Kasumi-1 (cell line): ENCODE data around the gene CCL20.
"Not testable (repeated sequence)": the region's sequence is repeated elsewhere in the genome, so short reads cannot be mapped to it uniquely, and the experiment has no call there.

Experiments used
- DNase-seq, 2 experiments: peaks; one replicate each; lab custom pipeline; 2025; lab: John Stamatoyannopoulos, UW

Gene CCL20, protein sequence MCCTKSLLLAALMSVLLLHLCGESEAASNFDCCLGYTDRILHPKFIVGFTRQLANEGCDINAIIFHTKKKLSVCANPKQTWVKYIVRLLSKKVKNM

DNA sequence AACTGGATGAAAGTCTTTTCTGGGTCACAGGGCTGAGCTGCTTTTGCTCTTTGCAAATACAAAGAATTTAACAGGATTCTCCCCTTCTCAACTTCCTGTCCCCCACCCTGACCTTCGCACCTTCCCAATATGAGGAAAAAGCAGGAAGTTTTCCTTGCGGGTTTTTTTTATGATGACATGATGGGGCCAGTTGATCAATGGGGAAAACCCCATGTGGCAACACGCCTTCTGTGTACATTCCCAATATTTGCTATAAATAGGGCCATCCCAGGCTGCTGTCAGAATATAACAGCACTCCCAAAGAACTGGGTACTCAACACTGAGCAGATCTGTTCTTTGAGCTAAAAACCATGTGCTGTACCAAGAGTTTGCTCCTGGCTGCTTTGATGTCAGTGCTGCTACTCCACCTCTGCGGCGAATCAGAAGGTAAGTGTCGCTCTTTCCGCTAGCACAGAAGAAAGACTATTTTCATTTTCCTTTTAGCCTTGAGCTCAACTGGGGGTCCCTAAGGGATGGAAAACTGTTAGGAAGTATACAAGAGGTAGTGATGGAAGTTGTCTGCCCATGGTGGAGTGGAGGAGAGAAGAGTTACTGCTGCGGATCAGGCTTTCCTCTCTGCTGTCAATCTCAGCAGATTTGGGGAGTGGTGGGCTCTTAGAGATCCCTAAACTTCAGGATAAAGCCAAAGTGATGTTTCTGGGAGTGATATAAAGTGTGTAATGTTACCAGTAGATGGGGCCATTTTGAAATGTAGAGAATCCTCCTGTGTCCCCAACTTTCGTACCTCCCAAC is at the start of gene CCL20:
Gene CCL20, plus strand, starts transcription at position 281 of the 792 bp plus-strand sequence. Its CDS starts 70 bp downstream, at position 351.
- no peak for DNase-seq

DNA sequence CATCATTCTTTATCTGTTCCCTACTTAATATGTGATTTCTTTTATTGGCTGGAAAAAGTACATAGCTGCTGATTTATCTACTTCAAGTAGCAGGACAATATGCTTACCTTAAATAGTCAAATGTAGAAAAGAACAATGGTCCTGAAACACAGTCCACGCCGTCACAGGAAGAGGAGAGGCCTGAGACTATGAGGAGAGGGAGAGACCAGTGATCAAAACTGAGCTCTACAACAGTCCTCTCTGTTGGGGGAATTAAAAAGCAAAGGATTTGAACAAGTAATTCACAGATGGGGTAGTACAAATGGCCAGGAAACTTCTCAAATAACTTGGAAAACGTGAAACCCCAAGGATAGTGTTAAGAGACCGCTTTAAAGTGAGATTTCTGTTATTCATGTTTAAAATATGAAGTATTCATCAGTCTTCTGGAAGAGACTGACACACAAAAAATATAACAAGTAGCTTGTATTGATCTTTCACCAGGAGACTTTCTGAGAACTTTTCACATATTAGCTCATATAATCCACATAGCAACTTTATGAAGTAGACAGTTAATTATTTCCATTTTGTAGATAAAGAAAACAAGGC is 47.8 kb upstream of the CCL20 start:
- DNase-seq = no peak

DNA sequence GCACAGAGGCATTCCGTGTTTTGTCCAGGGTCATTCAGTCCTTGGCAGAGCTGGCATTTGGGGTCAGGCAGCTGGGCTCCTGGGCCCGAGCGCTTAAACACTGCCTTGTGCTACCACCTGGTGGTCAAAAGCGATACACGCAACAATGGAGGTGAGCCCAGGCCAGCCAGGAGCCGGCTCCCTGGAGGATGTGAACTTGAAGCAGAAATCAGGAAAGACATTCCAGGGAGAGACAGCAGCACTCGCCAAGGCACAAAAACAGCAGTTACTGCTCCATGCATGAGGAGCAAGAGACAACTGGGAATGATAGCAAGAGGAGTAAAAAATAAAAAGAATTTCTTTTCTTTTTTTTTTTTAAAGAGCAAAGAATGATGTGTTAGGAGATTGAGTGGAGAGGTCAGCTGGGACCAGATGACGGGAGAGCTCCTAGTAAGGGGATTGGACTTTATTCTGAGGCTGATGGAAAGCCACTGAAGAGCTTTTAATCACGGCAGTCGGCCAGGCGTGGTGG is 47.2 kb upstream of the CCL20 start:
- peak; percentile 7 to 17 for DNase-seq

DNA sequence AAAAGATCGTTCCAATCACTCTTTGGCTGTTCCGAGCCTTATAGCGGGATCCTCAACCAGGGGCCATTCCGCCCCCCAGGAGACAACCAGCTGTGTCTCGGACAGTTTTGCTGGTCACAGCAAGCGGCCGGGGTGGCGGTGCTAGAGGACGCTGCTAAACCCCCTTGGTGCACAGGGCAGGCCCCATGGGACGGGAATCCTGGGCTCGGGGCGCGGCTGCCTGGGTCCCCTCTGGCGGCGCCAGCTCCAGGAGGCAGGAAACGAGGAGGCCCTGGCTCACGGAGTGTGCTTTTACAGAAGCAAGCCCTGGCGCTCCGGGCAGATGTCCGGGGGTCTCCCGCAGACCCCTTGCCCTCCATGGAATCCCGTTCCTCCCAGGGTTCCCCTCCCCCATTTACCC is 45.8 kb upstream of the CCL20 start:
- DNase-seq = no peak

DNA sequence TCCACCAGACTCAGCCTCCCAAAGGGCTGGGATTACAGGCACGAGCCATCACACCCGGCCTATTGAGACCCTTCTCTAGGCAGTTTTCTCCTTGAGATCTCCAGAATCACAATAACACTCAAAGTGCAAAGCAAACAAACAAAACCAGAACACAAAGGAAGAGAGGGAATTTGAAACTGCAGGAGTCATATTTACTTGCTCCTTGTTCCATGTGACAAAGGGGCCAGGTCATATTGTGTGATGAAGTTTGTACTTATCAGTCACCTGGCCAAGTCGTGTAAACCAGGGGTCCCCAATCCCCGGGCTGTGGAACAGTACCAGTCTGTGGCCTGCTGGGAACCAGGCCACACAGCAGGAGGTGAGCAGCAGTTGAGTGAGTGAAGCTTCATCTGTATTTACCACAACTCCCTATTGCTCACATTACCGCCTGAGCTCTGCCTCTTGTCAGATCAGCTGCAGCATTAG is 41.4 kb upstream of the CCL20 start:
- no peak for DNase-seq

DNA sequence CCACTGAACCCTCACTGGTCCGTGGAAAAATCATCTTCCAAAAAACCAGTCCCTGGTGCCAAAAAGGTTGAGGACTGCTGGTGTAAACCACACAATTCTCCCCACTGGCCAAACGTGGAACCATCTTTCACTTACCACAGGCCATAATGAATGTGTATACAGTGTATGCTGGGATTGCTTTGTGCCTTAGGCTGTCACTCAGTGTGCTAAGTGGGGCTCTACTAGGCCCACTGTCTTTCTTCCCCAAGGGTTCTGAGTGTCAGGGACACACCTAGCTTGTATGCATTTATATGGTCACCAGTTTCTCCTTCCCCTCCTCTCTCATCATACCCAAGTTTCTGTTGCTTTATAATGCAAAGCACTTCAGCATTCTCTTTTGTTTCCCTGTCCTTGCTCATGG is 40.7 kb upstream of the CCL20 start:
- DNase-seq = no peak

DNA sequence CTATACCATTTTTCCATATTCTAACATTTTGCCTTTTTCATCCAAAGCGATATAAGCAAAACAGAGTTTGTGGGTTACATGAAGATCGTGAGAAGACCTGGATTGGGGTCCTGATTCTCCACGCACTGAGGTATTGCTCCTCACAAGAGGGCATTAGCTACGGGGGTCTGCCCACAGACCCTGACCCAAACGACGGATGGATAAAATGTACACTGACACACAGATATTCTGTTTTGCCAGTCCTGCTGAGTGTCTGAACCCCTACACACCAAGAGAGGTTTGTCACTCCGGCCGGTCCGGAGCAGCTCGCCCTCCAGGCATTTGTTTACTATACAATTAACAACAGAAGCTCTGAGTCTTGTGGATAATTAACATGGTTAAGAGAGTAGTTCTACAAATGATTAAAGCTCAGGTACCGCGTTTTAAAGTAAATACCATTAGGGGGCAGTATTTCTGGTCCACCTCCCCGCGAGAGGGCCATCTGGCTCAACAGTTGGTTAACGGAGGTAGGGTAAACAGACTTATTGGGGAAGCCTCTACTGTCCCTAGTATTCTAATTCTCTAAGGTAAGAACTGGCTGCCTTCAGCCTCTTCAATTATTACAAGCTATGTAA is 39.5 kb upstream of the CCL20 start:
- no peak for DNase-seq

DNA sequence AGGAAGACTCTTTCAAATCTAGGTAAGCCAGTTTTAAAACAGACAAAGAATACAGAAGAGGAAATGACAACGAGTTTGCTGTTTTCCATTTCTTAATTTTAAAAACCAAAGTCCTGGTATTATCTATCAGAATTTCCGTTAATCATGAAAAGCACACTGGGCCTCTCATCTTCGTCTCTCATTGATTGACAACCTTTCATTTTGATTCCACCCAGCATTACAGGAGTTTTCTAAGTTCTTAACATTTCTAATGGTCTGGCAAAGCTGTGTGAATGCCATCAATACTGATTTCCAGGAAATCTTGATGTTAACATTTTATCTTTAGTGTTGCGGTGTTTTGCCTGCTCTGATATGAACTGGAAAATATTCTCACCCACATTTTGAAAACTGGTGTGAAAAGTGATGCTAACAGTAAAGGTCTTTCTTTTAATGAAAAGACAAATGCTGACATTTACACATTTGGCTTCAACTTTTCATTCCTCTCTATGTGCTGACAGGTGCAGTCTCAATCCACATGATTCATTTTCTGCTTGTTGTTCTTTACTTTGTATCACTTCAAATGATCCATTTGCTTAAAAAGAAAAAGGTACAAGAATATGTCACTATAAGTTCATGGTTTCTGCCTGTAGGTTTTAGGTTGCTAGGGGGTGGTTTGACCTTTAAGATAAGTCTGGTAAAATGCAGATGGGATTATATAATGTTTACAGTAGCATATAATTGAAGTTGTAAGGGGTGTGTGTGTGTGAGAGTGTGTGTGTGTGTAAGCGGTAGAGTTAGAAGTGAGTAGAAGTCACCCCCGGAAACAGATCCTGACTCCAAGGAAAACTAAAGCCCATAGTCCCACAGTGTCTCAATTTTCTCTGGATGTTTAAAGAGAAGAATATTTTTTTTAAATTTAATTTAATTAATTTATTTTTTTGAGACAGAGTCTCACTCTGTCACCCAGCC is 38.5 kb upstream of the CCL20 start:
- no peak for DNase-seq

DNA sequence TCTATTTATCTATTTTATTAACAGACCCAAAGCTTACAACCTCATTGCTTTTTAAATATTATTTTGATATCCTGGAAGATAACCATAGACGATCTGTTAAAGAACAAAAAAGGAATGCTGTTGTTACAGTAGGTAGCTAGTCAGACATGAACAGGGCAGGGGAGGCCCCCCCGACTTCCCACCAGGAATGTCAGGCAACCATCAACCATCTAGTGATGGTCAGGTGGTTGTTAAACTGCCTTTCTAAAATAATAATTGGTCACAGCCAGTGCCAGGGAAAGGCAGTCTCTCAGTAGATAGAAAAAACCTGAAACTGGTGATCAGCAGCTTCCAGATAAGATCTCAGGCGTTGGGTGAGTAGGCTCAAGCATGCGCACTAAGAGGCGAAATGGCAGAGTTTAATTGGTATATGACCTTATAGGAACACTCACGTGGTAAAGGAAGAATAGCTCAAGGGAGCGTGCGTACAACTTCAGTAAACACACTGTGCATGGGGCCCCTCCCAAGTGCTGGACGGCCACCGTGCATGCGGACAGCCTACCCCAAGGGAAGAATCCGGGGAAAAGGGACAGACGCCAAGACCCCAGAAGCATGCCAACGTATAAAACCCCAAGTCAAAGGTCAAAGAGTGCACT is 32.5 kb upstream of the CCL20 start:
- DNase-seq = no peak

DNA sequence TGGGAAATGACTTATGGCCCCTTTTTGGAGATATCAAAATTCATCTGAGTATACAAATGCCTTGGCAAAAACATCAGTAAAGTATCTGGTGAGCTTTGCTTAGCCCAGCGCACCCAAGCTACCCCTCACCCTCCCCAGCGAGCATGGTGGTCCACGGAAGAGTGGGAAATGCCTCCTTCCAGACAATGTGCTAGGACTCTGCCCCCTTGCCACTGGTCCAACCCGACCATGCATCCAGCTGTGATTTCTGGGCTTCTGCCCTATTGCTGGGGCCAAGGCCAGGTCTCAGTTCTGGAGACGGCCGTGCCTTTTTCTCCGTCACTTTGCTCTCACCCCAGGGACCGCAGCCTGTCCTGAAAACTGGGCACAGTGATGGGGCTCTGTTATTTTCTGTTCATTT is 31.8 kb upstream of the CCL20 start:
- no peak for DNase-seq

DNA sequence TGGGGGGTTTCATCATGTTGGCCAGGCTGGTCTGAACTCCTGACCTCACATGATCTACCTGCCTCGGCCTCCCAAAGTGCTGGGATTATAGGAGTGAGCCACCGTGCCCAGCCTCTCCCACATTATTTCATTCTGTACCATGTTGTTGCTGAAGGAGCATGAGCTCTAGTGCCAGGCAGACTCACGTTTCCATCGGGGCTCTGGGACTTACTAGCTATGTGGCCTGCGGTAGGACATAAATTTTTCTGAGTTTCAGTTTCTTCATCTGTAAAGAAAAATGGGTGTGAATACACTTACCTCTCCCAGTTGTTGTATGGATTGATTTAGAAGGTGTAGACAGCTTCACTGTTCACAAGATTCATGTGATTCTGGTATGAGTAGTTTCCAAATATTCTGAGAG is 30.8 kb upstream of the CCL20 start:
- no peak for DNase-seq

DNA sequence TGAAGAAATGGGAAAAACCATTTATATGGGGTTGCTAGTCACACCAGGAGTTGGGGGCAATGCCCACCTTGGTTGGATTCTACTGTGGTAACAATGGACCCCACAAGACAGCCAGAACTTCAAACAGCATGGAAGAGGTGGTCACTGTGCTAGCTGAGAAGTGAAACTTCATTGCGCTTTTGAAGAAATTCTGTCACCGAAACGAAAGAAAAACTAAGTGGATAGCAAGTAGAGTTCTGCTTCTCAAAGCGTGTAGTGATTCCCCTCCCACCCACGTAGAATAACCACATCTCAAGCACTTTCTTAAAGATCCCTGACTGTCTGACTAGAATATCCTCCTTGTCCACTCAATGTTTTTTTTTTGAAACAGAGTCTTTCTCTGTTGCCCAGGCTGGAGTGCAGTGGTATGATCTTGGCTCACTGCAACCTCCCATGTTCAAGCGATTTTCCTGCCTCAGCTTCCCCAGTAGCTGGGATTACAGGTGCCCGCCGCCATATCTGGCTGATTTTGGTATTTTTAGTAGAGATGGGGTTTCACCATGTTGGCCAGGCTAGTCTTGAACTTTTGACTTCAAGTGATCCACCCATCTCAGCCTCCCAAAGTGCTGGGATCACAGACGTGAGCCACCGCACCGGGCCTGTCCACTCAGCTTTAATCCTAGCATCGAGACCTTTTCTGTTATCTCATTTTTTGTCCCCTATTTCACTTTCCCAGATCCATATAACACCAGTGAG is 30.1 kb upstream of the CCL20 start:
- DNase-seq = no peak

DNA sequence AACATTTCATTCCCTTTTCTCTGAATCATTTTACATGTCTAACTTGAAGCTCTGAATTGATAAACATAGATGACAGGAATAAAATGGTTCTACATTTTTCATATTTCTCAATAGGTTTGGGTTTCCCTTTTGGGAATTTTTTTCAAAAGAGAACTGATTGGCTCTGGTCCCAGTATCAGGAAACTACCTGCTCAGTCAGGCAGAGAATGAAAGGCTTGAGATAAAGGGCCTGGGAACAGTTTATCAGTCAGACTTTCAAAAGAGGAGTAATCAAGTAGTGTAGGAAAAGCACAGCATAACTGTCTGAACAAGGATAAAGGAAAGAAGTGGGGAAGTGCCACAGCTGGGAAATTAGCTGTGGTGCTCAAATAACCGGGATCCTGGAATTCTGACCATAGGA is 28.3 kb upstream of the CCL20 start:
- no peak for DNase-seq

DNA sequence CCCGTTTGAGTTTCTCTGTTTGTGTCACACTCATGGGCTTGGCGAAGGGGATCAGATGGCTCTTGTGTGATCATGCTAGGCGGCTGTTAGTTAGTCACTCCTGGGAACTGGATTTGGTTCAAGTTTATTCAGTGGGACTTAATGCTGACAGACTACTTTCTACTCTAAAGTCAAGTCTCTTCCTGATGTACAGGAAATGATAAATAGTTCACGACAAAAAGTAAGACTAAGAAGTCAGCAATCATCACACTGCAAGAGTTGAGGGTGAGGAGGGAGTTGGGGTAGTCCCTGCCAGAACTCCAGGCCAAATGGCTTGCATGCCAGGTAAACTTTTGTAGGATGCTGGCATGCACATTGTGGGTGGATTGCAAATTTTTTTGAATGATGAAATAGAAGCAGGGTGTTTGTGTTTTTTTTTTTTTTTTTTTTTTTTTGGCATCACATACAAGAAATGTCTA is 25.1 kb upstream of the CCL20 start:
- no peak for DNase-seq

DNA sequence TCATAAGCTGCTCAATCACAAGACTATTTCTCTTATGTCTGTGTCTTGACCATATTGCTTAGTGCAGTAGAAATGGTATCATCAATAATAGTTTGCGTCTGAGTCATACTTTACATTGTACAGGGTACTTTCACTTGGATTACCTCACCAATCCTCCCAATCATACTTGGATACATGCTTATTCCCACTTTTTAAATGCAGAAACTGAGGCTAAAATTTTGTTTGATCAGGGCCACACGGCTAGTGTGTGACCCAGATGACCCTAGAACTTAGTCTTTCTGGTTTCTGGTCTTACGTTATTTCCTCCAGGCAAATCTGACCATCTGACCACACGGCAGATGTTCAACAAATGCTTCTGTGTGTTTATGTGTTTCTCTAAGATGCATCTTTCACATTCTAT is 23.8 kb upstream of the CCL20 start:
- DNase-seq = no peak

DNA sequence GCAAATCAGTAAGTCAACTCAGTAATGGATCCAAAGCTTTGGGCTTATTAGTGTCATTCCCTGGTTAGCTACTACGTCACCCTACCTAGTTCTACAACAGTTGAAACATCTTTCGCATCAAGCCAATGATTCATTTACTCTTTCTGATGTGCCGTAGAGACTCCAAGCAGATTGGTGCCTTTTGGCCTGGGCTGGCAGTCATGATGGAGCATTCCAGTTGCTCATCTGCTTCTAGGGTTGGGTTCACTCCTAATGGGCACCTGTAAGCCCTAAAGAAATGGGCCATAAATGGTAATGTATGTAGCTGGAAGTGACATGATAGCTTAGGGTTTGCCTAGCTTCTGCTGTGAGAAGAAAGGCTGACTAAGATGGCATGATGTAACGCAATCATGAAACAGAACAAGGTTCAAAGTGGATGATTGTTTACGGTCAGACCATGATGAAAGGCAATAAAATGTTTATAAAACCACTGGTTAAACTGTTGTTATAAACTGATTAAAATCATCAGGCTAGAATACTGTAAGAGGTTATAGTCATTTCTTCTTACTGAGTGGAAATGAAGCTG is 20.4 kb upstream of the CCL20 start:
- DNase-seq = no peak

DNA sequence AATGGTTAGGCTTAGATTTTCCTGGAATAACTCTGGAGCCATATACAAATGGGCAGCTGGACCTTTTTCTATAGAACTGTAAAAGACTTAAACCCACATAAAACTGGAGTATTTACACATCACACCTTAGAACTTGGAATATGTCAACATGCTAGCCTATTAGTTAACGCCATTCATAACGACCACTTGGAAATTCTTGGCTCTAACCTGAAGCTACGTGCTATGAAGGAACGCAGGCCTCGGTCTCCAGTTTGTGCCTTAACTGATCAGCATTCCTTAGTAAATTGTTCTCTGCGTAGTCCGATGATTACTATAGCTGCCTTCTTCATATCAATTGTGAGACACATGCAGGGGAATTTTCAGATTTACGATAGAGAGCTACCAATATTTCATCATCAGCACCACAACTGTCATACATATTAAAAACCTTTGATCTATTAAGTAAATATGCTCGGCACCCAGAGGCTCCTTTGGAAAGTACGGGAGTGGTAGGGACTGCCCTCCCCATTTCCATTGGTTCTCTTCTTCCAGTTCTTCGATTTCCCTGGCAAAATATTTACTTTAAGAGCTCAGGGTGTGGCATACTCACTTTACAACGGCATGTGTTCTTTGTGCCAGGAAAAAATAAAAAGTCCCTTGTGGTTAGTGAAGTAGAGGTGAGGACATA is 17.5 kb upstream of the CCL20 start:
- no peak for DNase-seq

DNA sequence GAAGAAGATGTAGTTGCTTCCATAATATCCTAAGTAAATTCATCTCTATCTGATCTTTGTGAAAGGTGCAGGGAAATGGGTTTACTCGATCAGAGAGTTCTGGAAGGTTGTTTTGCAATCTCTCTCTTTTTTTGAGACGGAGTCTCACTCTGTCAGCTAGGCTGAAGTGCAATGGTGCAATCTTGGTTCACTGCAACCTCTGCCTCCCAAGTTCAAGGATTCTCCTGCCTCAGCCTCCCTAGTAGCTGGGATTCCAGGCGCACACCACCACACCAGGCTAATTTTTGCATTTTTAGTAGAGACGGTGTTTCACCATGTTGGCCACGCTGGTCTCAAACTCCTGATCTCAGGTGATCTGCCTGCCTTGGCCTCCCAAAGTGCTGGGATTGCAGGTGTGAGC is 16.9 kb upstream of the CCL20 start:
- not testable (repeated sequence) for DNase-seq

DNA sequence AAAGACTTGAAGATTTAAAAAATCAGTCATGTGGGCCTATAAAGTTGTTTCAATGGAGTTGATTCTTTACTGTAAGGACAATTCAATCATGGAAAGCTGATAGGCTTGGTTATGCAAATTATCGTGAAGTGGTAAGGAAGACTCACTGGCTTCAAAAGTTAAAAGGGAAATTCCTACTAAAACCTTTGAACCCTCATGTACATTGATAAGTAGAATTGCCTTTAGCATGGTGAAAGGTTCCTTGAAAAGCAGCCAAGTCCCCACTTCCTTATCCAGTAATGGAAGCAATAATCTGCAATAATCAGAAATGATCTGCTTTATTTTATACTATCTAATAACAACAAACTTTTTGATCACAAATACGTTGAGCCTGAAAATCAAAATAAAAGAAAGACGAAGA is 14.4 kb upstream of the CCL20 start:
- DNase-seq = no peak

DNA sequence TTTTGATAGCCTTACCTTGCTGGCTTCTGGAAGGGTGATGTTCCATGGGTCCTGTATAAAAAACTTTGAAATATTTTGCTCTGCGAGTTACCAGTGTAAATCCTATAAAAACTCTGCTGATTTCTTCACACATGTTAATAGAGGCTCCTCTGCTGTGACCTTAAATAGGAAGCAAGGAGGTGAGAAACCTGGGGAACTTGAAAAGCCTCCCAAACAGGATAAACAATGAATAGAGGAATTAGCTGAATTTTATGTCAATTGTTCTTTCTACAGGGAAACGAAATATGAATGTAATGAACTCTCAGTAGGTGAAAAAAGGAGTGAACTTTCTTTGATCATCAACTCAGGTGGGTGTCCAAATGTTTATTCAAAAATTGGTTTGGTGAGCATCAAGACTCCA is 10.8 kb upstream of the CCL20 start:
- DNase-seq = no peak
